Inflammatory macrophage treated with lipopolysaccharide for 4 hours (primary cell): ENCODE measurements around the gene DDX39A.

Experiments
- DNase-seq: peaks from one replicate; pipeline ENCODE4 v3.0.0-alpha.2; 2020

Gene DDX39A

DNA sequence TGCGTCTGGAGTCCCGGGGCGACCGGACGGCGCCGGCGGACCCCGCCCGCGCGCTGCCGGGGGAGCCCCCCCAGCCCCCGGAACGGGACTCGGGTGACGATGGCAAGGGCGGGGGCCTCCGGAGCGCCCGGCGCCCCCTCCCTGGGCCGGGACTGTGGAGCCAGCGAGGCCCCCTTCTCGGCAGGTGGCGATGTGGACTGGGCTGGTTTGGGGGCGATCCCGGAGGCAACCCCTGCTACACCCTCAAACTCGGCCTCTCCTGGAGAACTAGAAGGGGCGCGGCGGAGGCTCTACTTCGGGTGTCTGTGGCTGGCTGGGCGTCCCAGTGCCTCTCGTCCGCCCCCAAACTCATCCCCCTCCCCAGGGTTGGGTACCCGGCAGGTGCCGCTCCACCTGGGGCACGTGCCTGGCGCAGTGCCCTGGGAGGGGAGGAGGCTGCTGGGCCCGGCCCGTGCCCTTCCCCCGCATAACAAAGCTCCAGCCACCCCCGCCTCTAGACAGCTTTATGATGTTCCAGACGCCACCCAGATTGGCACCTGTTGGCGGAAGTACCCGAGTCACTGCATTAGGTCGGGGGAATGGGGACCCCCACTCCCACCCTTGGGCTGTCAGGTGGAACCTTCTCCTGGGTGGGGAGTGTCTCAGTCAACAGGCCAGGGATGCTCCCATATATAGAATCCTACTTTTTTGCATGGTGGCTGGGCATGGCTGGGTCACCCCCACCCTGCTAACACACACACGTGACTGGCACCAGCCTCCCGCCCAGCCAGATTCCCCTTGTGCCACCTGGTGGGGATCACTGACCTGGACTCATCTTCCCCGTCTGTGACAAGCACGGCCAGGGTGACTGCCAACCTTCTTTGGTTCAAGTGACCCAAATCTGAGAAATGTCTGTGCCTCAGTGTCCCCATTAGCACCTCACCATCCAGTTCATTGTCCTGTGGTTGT, 14.7 kb upstream of the DDX39A start:
- DNase-seq = no peak

DNA sequence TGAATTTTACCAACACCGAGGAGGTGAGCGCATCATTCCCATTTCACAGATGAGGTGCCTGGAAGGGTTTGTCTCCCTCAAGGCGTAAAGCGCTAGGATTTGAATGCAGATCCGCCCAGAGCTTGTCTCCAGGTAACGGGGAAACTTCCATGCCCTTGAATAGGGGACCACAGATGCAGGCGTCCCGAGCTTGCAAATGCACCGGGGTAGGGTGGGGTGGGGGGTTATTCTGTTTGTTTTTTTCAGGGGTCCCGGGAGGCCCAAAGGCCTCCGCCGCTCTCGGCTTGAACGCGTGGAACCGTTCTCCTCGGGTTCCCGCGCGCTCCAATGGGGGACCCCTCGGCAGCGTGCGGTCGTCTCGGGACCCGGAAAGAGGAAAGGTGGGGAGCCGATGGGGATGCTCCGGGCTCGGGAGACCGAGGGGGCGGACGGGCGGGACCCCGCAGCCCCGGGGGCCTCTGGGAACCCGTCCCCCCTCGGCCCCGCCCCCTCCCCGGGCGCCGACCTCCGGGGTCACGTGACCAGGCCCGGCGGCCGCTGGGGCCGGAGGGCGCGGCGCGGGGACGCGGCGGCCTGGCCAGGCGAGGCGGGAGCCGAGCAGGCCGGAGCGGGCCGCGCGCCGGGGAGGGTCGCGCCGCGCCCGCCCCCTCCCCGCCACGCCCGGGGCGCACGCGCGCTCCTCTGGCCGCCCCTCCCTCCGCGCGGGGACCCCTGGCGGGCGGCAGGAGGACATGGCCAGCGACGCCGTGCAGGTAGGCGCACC, 13.8 kb upstream of the DDX39A start, which contains the start of gene PKN1:
TSS of gene PKN1 (plus strand) at position 516 of the 763 bp plus-strand sequence. CDS start at position 732, 216 bp downstream.
- DNase-seq = peak; percentile 30

DNA sequence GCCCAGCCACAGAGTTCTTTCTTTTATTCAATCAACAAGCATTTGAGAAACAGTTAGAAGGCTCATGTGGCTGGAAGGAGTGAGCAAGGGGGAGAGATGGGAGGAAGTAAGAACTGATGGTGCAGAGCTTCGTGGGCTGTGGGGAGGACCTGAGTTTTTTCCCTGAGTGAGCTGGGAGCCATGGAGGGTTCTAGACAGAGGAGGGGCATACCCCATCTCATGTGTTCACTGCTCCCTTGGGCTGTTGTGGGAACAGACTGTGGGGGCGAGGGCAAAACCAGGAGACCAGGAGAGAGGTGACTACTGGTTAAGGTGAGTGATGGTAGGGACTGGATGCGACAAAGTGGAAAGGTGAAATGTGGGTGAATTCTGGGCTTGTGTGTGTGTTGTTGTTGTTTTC, 11.6 kb upstream of the DDX39A start:
- no peak for DNase-seq

DNA sequence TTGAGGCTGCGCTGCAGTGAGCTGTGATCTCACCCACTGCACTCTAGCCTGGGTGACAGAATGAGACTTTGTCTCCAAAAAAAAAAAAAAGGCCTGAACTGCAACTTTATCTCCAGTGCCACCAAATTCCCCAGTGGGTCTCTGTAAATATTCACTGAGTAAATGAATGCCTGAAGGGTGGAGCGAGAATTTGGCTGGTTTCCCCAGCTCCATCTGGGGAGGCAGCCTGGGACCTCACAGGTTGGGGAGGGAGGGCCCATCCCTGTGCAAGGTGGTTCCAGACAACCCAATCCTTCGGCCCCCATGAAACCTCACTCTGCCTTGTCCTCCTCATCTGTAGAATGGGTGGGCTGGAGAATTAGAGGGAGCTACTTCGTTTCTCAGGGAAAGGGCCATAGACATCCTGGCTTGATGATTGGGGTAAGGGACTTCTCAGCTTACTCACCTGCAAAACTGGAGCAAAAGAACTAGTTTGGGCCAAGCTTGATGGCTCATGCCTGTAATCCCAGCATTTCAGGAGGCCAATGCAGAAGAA, 9.8 kb upstream of the DDX39A start:
- no peak for DNase-seq

DNA sequence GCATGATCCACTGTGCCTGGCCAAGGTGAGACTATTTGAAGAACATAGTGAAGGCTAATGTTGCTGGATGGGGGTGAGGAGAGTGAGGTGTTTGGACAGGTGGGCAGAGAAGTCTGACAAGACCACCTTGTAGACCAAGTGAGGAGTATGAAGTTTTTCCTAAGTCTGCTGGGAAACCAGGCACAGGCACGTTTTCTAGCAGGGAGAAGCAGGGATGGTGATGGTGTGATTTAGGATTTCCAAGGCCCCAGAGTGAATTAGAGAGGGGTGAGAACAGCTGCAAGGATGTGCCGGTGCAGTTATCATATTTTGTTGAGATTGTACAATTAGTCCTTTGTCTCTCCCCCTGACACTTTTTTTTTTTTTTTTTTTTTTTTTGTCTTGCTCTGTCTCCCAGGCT, 8.3 kb upstream of the DDX39A start:
- no peak for DNase-seq

DNA sequence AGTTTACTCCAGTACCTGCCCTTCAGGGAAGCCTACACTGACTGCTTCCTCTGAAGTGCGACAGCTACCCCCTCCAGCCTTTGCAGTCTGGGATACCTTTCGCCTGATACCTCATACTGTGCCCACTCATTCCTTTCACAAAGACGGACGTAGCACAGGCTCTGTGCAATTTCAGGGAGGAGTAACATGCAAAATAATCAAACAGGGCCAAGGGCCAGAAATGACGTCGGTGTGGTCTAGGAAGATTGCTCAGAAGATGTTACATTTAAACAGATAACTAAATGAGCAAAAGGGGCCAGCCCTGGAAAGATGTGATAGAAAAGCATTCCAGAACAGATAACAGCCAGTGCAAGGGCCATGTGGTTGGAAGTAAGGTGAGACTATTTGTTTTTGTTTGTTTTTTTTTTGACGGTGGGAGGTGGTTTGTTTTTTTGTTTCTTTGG, 6.6 kb upstream of the DDX39A start:
- no peak for DNase-seq

DNA sequence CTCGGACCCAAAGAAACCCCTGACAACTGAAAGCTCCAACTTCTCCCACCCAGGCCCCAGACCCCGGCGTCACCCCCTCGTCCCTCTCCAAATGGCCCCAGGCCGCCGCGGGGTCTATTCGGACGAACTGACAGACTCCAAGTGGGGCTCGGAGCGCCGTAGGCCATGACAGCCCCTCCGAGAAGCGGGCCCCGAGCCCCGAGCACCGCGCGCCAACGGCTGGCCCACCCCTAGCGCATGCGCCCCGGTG, 360 bp downstream of the DDX39A start:
- DNase-seq = peak; percentile 75

DNA sequence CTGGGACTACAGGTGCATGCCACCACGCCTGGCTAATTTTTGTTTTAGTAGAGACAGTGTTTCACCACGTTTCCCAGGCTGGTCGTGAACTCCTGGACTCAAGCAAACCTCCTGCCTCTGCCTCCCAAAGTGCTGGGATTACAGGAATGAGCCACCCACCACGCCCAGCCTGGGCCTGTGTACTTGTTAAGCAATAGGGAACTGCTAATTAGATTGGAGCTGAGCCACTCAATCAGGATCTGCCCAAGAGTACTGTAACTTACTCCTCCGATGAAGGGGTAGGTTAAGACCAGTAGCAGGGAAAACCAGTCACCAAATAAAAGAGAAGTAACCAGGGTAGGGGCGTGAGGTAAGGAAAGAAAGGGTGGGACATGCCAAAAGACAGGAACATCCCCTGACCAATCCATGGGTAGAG, 2.3 kb downstream of the DDX39A start:
- DNase-seq = peak; percentile 47

DNA sequence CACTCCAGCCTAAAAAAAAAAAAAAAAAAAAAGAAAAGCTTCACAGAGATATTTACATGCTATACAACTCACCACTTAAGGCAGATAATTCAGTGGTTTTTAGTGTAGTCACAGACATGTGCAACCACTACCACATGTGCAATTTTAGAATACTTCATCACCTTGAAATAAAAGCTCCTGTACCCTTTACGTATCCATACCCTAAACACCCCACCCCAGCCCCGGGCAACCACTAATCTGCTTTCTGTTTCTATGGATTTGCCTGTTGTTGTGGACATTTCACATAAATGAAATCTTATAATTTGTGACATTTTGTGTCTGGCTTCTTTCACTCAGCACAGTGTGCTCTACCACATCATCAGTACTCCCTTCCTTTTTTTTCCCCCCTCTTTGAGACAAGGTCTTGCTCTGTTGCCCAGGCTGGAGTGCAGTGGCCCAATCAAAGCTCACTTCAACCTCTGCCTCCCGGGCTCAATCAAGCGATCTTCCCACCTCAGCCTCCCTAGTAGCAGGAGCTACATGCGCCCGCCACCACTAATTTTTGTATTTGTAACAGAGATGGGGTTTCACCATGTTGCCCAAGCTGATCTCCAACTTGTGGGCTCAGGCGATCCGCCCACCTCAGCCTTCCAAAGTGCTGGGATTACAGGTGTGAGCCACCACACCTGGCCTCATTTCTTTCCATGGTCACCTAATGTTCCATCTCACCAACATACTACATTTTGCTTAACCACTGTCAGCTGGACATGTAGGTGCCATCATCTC, 4.0 kb downstream of the DDX39A start:
- peak; percentile 54 for DNase-seq

DNA sequence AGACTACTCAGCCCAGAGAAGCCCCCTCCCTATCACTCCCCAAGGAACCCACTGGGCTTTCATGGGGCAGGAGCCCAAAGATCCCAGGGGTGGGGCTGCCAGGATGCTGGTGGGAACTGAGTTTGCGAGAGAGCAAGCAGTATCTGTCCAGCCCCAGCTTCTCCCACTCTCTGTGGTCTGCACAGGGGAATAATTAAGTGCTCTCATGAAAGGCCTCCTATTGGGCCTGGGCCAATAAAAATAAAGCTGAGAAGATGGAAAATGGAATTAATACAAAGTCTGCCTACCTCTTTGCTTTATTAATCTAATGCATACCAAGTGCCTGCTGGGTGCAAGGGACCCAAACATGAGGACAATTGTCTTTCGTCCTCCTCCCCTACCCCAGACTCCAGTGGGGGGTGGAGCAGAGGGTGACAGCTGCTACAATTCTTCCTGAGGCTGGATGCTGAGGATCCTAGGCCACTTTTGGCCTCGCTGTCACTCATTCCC, 5.4 kb downstream of the DDX39A start:
- no peak for DNase-seq

DNA sequence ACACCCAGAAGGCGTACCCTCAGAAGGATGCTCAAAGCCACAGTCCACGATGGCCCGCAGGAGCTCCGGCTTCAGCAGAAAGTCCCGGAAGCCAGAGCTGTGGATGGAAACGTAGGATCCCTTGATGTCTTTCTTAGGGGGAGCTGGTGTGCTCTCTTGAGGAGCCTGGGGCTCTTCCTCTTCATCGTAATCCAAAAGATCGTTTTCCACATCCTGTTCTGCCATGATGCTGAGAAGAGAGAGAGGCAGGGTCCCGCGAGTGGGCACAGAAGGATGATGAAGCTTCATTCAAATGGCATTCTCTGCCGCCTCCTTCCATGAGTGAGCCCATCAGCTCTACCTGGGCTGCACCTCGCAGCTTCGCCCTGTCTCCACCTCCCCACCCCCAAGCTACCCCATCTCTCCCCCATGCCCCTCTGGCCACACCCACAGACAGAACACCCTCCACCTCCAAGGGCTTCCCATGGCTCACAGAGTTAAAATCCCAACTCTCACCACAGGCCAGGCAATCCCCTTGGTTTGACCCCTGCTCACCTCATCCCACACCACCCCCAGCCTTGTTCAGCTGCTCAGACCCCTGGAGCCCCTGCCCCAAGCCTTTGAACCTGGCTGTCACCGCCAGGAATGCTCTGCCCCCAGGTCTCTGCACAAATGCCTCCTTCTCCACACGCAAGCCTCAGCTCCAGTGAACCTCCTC, 6.0 kb downstream of the DDX39A start:
- DNase-seq = no peak

DNA sequence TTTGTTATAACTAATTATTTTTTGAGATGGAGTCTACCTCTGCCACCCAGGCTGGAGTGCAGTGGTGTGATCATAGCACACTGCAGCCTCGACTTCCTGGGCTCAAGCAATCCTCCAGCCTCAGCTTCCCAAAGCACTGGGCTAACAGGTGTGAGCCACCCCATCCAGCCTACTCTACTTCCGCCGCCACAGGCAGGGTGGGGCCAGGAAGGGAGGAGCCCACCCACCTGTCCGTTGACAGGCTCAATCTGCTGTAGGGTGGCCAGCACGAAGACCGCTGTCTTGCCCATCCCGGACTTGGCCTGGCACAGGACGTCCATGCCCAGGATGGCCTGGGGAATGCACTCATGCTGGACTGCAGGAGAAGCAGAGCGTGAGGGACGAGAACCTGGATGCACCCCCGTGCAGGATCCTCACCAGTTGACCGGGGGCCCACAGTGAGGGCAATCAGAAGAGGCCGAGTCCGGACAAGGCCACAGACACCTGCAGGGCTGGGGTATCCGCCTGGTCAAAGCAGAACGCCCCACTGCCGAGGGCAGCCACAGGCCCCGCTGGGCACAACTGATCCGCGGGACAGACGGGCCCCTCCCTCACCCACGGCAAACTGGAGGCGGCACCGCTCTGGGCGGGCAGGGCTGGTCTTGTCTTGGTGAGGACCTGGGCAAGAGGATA, 6.7 kb downstream of the DDX39A start:
- no peak for DNase-seq

DNA sequence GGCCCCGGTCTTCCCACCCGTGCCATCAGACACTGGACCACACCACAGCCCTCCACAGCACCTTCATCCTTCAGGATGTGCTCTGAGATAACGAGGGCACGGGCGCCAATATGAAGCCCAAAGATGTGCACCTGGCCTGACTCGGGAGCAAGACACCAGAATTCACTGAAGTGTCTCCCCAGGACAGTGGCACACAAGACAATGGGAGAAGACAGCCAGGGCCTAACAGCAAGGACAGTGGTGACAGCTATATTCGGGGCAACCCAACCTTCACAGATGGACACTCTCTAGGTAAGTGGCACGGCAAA, 7.2 kb downstream of the DDX39A start:
- DNase-seq = no peak

DNA sequence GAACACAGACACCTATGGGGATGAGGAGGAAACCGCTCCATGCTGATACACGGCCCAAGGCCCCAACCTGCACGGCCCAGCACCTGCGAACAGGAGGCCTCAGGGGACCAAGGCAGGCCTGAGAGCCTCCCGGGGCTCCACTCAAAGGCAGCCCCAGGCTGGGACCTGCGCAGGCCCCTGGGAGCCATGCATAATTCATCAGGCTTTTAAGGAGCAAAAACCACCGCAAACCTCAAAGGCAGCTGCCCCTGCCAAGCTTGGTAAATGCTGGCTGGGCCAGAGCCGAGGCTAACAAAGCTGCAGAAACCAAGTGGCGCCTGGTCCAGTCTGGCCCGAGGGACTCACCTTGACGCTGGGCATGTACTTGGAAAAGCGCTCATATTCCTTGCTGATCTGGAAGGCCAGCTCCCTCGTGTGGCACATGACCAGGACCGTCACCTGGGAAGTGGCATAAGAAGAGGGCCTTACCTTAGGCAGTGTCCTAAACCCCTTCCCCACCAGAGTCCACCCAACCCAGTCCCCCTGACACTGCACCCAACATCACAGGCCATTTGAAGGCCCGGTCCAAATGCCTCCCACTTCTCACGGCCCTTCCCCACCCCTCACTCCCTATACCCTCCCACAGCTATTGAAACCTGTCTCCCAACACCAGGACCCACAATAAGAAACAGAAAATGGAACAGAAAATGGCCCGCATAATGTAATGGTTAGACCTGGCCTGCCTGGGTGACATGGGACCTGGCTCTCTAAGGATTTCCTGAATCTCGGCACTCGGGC, 7.8 kb downstream of the DDX39A start:
- DNase-seq = no peak

DNA sequence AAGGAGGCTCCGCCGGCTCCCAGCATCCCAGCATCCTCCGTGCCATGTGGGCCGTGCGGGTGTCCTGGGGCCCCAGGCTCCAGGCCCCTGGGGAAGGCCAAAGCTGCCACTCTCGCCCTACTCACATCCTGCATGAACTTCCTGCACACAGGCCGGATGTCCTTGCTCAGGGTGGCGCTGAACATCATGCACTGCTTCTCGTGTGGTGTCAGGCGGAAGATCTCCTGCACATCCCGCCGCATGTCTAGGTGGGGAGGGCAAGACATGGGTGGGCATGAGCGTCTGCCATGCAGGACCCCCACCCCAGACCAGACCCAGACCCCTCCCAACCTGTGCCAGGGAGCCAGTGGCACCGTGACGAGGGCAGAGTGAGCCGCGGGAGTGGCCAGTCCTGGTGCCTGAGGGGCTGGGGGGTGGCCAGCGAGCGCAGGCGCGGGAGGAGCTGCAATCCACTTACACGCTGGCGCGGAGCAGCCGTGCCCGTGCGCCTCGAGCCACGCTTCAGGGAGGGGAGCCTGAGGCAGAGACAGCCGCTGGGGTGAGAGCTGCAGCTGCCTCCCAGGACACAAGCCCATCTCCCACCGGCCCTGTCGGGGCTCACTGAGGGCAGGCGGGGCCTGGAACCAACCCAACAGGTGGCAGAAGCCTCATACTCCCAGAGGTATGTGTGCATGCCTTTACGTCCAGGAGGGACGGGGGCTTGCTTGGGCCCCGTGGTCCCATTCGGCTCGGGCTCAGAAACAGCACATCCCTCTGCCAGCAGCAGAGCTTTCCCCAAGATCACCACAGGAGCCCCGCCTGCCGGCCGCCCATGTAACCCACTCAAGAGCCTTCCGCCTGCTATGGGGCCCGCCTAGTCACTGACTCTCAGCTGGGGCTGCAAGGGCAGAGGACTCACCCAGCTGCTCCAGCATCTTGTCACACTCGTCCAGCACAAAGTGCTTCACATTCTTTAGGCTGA, 8.8 kb downstream of the DDX39A start:
- DNase-seq = no peak

DNA sequence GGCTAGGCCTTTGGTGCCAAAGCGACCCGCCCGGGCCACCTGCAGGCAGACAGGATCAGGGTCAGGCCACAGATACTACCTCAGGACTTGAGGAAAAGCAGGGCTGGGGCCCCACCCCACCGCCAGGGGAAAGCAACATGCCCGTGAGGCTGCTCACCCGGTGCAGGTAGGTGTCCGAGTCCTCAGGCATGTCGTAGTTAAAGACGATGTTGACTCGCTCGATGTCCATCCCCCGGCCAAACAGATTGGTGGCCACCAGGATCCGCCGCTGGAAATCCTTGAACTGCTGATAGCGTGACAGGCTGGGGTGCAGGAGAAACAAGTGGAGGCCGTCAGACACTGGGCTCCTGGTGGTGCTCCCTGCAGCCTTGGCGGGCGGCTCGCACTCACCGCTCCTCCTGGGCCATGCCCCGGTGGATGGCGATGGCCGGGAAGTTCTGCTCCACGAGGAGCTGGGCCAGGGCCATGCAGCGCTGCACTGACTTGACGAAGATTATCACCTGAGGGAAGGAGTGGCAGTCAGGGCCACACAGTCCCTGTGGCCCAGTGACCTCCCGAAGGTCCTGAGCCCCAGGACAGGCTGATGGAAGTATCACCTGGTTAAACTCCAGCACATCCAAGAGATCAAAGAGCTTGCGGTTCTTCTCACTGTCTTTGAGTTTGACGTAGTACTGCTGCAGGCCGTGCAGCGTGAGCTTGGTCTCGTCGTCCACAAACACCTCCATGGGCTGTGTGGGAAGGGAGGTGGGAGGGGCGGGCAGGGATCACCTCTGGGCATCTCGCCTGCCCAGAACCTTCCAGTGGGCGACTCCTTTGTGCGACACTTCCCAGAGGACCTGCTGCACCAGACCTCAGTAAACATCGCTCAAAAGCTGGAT, 9.8 kb downstream of the DDX39A start:
- DNase-seq = no peak

DNA sequence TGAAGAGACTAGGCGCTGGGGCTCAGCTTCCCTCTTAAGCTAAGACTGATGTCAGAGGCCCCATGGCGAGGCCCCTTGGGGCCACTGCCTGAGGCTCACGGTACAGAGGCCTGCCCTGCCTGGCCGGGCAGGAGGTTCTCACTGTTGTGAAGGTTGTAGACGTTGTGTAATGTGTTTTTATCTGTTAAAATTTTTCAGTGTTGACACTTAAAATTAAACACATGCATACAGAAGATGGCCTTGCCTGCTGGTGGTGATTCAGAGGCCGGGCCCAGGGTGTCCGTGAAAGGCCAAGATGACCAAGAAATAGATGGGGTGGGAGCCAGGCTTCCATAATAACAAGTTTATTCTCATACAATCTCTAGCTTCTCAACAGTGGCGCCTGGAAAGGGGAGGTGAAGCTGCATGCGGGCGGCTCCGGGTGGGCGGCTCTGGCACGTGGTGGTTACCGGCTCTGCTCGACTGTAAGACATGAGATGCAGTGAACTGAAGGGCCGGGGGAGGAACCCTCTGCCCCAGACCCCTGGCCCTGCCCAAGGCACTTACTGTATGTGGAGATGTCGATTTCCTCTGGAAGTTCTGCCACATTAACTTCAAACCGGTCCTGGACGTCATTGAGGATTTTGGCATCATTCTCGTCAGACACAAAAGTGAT, 10.5 kb downstream of the DDX39A start:
- no peak for DNase-seq
